Neural cell (in vitro differentiated cells): Measurements from ENCODE around the gene MYBPC3.

Source experiments
- EP300 ChIP-seq: fragments of 450-650 bp; conservative IDR thresholded peaks from 2 replicates; pipeline ENCODE4 v1.6.1; 2014; ENCODE audit warnings: antibody characterized with exemption, mild to moderate bottlenecking, moderate library complexity; ENCODE audit not compliant: poor library complexity, severe bottlenecking
- EZH2 ChIP-seq: fragments of 200-600, 300-800 bp; shearing (Covaris generic), sonication (generic); IDR thresholded peaks from 2 replicates; pipeline ENCODE4 v1.6.1; 2014; ENCODE audit warnings: antibody characterized with exemption, low read length, borderline replicate concordance, mild to moderate bottlenecking; ENCODE audit not compliant: insufficient read depth, poor library complexity, severe bottlenecking
- MXI1 ChIP-seq: fragments of 450-650 bp; conservative IDR thresholded peaks from 2 replicates; pipeline ENCODE4 v1.6.1; 2014; ENCODE audit warnings: antibody characterized with exemption, mild to moderate bottlenecking; ENCODE audit not compliant: poor library complexity, severe bottlenecking
- POLR2AphosphoS5 ChIP-seq: IDR thresholded peaks from 2 replicates; pipeline ENCODE4 v1.6.1; 2012
- RAD21 ChIP-seq: fragments of 450-650 bp; conservative IDR thresholded peaks from 2 replicates; pipeline ENCODE4 v1.6.1; 2014; ENCODE audit warnings: antibody characterized with exemption, mild to moderate bottlenecking, moderate library complexity
- TAF1 ChIP-seq: IDR thresholded peaks from 2 replicates; pipeline ENCODE4 v1.6.1; 2012; ENCODE audit warnings: low read depth
- TF ChIP-seq, protein P1 (sequence below): fragments of 450-650 bp; IDR thresholded peaks from 2 replicates; pipeline ENCODE4 v1.5.1; 2014; ENCODE audit warnings: antibody characterized with exemption, mild to moderate bottlenecking, moderate library complexity; ENCODE audit not compliant: poor library complexity, severe bottlenecking

GRCh38 chr11:47400768-47401279 is 48.3 kb upstream of the MYBPC3 start:
- TF ChIP-seq EP300 (no peak), EZH2 (no peak), POLR2AphosphoS5 (no peak), TAF1 (no peak), RAD21 (no peak), MXI1 (no peak)
- TF ChIP-seq, protein P1, sequence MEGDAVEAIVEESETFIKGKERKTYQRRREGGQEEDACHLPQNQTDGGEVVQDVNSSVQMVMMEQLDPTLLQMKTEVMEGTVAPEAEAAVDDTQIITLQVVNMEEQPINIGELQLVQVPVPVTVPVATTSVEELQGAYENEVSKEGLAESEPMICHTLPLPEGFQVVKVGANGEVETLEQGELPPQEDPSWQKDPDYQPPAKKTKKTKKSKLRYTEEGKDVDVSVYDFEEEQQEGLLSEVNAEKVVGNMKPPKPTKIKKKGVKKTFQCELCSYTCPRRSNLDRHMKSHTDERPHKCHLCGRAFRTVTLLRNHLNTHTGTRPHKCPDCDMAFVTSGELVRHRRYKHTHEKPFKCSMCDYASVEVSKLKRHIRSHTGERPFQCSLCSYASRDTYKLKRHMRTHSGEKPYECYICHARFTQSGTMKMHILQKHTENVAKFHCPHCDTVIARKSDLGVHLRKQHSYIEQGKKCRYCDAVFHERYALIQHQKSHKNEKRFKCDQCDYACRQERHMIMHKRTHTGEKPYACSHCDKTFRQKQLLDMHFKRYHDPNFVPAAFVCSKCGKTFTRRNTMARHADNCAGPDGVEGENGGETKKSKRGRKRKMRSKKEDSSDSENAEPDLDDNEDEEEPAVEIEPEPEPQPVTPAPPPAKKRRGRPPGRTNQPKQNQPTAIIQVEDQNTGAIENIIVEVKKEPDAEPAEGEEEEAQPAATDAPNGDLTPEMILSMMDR: no peak
